NCI-H510A (cell line): Measurements from ENCODE around the gene MT1HL1.
"Not testable (repeated sequence)": the region's sequence is repeated elsewhere in the genome, so short reads cannot be mapped to it uniquely, and the experiment has no call there.

Source experiments
- DNase-seq: peaks from one replicate; lab custom pipeline; 2025; lab: John Stamatoyannopoulos, UW

Gene MT1HL1

DNA sequence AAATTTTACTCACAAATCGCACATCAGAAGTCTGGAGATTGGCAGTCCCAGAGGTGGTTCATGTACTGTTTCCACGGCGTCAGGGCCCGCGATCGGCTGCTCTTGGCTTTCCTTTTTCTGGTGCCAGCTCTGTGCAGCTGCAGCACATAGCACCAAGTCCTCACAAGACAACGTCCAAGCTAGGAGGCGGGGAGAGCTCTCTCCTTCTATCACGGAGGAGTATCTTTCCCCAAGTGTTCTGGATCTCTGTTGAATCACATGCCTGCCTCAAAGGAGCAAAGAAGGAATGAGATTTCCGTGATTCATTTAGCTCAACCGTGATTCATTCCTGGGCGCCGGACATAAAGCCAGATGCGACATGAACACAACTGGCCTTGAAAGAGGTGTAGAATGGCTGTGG, 25.5 kb downstream of the MT1HL1 start:
- no peak for DNase-seq

- DNase-seq = no peak
Measured at GRCh38 chr1:236975461-236975860, 28.8 kb downstream of the MT1HL1 start.

DNA sequence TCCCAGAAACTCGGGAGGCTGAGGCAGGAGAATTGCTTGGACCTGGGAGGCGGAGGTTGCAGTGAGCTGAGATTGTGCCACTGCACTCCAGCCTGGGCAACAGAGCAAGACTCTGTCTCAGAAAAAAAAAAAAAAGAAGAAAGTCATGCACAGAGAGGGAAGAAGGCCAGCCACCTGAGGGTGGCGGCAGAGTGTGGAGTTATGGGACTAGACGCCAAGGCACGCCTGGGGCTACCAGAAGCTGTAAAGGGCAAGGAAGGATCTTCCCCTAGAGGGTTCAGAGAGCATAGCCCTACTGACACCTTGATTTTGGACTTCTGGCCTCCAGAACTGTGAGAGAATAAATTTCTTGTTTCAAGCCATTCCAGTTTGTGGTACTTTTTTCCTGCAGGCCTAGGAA, 30.2 kb downstream of the MT1HL1 start:
- not testable (repeated sequence) for DNase-seq

DNA sequence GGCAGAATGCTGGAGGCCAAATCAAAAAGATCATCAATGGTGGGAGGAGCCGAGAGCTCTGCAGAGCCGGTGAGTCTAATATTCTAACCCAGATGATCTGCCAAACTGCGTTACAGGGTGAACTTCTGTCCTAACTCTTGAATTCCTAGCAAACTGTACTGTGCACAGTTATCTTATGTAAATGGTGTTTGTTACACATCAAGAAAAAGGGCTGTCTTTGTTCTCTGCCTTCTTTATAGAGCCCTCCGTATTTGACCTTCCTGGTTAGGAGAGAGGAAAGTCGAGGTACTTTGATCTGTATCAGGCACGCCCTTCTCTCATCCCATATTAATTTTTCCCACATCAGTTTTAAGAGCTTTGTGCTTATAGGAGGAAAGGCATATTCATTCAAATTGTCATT, 37.6 kb downstream of the MT1HL1 start:
- DNase-seq = no peak

GRCh38 chr1:236963920-236964319, 40.3 kb downstream of the MT1HL1 start:
- no peak for DNase-seq

- no peak for DNase-seq
Measured at GRCh38 chr1:236959112-236959511, 45.1 kb downstream of the MT1HL1 start.

DNA sequence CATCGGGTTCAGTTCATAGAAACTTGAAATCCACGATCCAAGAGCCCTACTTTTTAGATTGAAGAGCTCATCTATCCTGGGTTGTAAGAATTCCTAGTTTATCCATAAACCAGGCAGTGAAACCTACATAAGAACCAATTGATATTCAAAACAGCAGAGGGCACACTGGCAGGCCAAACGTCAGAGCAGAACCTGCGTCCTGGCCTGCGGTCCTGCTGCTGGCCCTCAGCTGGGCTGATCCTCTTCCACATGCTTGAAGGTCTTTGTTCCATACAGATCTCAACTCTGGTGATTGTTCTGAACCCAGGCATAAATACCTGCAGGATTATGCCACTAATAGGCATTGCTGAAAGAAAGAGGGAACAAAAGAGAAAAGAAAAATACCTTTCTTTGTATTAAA, 47.0 kb downstream of the MT1HL1 start:
- no peak for DNase-seq
